Gastrocnemius medialis (tissue), 4 donors: ENCODE measurements around the gene SH3BP2. TPM values are rescaled to one million over a fixed set of nuclear protein-coding genes. Genes with fewer than 3 reads are reported as not detected.

Source experiments
- ATAC-seq, 2 donors: fragments of 150-250 bp; one replicate each; pipeline ENCODE4 v1.9.1; 2016
- DNase-seq, 2 donors: peaks; one replicate each; pipeline ENCODE4 v3.0.0-alpha.2; 2019
- H3K27ac ChIP-seq, 4 donors: fragments of 200-600 bp; sonication (generic); 1 replicate in 1 of 4; 2 replicates in 3 of 4; pipeline ENCODE4 v1.5.1; 2016 to 2018; ENCODE audit warnings: mild to moderate bottlenecking in 2 of 4, moderate library complexity in 1 of 4
- H3K27me3 ChIP-seq, 3 donors: fragments of 200-600 bp; sonication (generic) in 2 of 3; 1 replicate in 1 of 3; 2 replicates in 2 of 3; pipeline versions ENCODE4 v1.5.1 to v1.6.0; 2016 to 2019; ENCODE audit warnings: mild to moderate bottlenecking in 1 of 3, moderate library complexity in 1 of 3
- H3K36me3 ChIP-seq, 2 donors: fragments of 200-600 bp; sonication (generic) in 1 of 2; one replicate each; pipeline ENCODE4 v1.5.1; 2017 to 2018
- H3K4me1 ChIP-seq, 2 donors: fragments of 200-600 bp; sonication (generic) in 1 of 2; one replicate each; pipeline ENCODE4 v1.5.1; 2016 to 2017; ENCODE audit warnings: mild to moderate bottlenecking in 2 of 2
- H3K4me3 ChIP-seq, 4 donors: fragments of 200-600 bp; sonication (generic) in 3 of 4; 1 replicate in 1 of 4; 2 replicates in 3 of 4; pipeline ENCODE4 v1.5.1; 2016 to 2019; ENCODE audit warnings: mild to moderate bottlenecking in 2 of 4
- H3K9me3 ChIP-seq, 3 donors: fragments of 200-600 bp; sonication (generic) in 2 of 3; 1 replicate in 1 of 3; 2 replicates in 2 of 3; pipeline ENCODE4 v1.5.1; 2016 to 2019
- POLR2A ChIP-seq, 2 donors: fragments of 450-650 bp; IDR thresholded peaks; one replicate each; pipeline ENCODE4 v1.6.1; 2017; ENCODE audit warnings: antibody characterized with exemption in 2 of 2, mild to moderate bottlenecking in 2 of 2, moderate library complexity in 2 of 2
- in situ Hi-C, 4 donors: fragments of 200-750 bp; cut with MboI; loops; one replicate each; pipeline versions ENCODE4 v1.15.0 to v1.8.0; 2017; ENCODE audit warnings: low sequenced_read_pairs in 4 of 4
- intact Hi-C: fragments of 100-400 bp; cut with DNase I; formaldehyde crosslinking; loops from one replicate; pipeline ENCODE4 v1.15.1; 2023; ENCODE audit warnings: low total_unique reads
- total RNA-seq, 4 donors: library from RNA; depleted of rRNA; stranded (reverse); fragments of >200 nt; gene quantifications; one replicate each; pipeline versions ENCODE4 v1.1.0 to v1.2.3, GENCODE V29; 2016
- TF ChIP-seq, protein P1 (sequence below), 5 experiments: fragments of 450-650 bp in 3 of 5; fragments of 200-600 bp in 2 of 5; sonication (generic) in 2 of 5; IDR thresholded peaks in 4 of 5; conservative IDR thresholded peaks in 1 of 5; 1 replicate in 4 of 5; 2 replicates in 1 of 5; pipeline ENCODE4 v1.5.1; 2016 to 2019; ENCODE audit warnings: antibody characterized with exemption in 5 of 5, mild to moderate bottlenecking in 3 of 5, moderate library complexity in 3 of 5

Gene SH3BP2
- total RNA-seq, 4 donors from 2014 or later, result 4.8 to 21.5 (median 12.0) TPM

DNA sequence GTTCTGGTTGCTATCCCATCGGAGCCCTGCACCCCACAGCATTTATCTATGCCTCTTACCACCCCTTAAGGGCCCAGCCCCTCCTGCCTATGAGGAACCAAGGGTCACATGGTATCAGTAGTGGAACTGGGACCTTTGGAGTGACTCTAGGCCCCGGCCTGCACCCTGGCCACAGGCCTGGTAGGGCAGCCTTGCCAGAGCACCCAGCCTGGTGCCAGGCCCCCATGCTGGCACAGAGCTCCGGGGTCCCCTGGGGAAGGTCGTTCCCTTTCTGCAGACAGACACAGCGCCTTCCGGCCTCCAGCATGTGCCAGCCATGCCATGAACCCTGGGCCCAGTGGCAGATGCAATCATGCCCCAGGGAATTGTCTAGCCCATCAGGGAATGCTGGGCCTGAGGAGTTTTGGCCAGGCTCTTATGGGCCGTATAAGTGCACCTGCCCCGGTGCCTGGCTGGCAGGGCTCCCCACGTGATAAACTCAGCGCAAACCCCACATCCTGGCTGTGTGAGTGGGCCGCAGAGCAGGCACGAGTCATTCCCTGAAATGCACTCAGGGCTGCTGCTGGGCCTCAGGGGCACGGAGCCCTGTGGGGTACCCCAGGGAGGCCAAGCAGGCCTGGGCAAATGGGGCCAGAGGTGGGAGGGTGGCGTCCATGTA is 30.9 kb downstream of the SH3BP2 start:
- peaks cover 1 to 4% of the 10 kb centered on the region in 2 donors for H3K4me1 ChIP-seq
- H3K36me3 ChIP-seq, result peaks cover 0 to 38% of the 10 kb centered on the region in 2 donors
- intact Hi-C loops (no loop called here), in situ Hi-C loops (no loop called here)
- ATAC-seq (no peak), DNase-seq (no peak)
- no peak overlapping the region for H3K27ac ChIP-seq
- H3K27me3 ChIP-seq, result no peaks in the 10 kb centered on the region
- H3K9me3 ChIP-seq, result no peaks in the 10 kb centered on the region
- TF ChIP-seq, protein P1, sequence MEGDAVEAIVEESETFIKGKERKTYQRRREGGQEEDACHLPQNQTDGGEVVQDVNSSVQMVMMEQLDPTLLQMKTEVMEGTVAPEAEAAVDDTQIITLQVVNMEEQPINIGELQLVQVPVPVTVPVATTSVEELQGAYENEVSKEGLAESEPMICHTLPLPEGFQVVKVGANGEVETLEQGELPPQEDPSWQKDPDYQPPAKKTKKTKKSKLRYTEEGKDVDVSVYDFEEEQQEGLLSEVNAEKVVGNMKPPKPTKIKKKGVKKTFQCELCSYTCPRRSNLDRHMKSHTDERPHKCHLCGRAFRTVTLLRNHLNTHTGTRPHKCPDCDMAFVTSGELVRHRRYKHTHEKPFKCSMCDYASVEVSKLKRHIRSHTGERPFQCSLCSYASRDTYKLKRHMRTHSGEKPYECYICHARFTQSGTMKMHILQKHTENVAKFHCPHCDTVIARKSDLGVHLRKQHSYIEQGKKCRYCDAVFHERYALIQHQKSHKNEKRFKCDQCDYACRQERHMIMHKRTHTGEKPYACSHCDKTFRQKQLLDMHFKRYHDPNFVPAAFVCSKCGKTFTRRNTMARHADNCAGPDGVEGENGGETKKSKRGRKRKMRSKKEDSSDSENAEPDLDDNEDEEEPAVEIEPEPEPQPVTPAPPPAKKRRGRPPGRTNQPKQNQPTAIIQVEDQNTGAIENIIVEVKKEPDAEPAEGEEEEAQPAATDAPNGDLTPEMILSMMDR (IDR thresholded peaks at IDR 0.05 in 4 of 5, conservative IDR thresholded peaks at IDR 0.05 in 1 of 5), result no peak
- TF ChIP-seq POLR2A (IDR thresholded peaks at IDR 0.05), result no peak
- H3K4me3 ChIP-seq, result no peak overlapping the region

DNA sequence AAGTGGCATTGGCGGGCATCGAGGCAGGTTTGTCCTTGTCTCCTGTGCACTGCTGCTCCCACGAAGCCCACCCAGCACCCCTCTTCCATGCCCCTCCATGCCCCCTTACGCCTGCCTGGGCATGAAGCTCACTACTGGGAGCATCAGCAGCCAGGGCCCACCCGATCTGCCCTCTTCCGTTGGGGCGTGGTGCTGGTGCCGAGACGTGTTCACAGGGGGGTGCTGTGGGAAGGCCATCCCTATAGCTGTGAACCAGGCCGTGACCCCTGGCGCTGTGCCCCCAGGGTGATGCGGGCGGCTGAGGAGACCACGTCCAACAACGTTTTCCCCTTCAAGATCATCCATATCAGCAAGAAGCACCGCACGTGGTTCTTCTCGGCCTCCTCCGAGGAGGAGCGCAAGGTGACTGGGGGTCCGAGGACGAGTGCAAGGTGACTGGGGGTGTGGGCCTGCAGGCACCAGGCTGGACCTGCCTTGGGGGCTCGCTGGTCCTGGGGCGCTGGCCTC is 31.5 kb downstream of the SH3BP2 start:
- TF ChIP-seq, protein P1 (IDR thresholded peaks at IDR 0.05 in 4 of 5, conservative IDR thresholded peaks at IDR 0.05 in 1 of 5), result no peak
- TF ChIP-seq POLR2A (IDR thresholded peaks at IDR 0.05), result no peak
- ATAC-seq, result no peak
- H3K27me3 ChIP-seq, result no peaks in the 10 kb centered on the region
- H3K4me1 ChIP-seq, result no peaks in the 10 kb centered on the region
- intact Hi-C loops (no loop called here), in situ Hi-C loops (no loop called here)
- peak in 1 of 2 donors; percentile 6 for DNase-seq
- H3K27ac ChIP-seq, result no peak overlapping the region
- no peak overlapping the region for H3K4me3 ChIP-seq
- peaks cover 0 to 38% of the 10 kb centered on the region in 2 donors for H3K36me3 ChIP-seq
- no peaks in the 10 kb centered on the region for H3K9me3 ChIP-seq

DNA sequence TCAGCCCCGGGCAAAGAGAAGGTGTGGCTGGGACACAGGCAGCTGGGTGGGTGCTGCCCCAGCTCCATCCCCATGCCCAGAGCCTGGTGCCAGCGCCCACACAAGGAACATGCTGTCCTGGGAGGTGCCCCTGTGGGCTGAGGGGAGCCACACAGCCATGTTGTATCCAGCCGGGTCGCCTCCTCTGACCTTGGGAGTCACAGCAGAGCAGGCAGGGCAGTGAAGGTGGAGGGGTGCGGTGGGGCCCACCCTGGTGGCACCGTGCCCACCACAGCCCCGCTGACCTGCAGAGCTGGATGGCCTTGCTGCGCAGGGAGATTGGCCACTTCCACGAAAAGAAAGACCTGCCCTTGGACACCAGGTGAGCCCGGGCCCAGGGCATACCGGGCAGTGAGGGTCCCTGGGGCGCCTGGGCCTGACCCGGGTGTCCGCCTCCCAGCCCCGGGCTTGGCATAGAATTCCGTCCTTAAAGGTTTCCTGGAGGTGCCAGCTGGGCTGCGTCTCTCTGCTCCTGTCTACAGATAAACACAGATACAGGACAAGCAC is 32.0 kb downstream of the SH3BP2 start:
- Histone ChIP-seq H3K4me3 (no peak overlapping the region), H3K36me3 (peaks cover 0 to 38% of the 10 kb centered on the region in 2 donors), H3K9me3 (no peaks in the 10 kb centered on the region), H3K27me3 (no peaks in the 10 kb centered on the region), H3K4me1 (no peaks in the 10 kb centered on the region), H3K27ac (no peak overlapping the region)
- TF ChIP-seq, protein P1 (IDR thresholded peaks at IDR 0.05 in 4 of 5, conservative IDR thresholded peaks at IDR 0.05 in 1 of 5), result no peak
- no peak for TF ChIP-seq POLR2A (IDR thresholded peaks at IDR 0.05)
- ATAC-seq (no peak), DNase-seq (peak in 1 of 2 donors; percentile 9)
- intact Hi-C loops (no loop called here), in situ Hi-C loops (no loop called here)

DNA sequence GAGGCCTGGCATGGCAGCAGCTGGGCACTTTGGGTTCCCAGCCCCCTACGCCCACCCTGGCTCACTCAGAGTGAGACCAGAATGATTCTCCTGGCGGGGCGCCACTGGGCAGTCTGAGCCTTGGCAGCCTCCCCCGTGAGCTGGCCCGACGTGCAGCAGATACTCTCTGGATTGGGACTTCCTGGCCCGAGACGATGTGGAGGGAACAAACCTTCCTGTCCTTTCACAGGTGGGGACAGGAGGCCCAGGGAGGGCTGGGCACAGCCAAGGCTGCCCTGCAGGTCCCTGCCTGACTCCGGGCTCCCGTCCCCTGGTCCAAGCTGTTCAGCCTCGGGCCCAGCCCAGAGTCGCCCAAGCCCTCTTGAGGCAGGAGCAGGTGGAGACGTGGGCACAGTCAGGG is 32.9 kb downstream of the SH3BP2 start:
- peaks cover 0 to 38% of the 10 kb centered on the region in 2 donors for H3K36me3 ChIP-seq
- DNase-seq (peak in 1 of 2 donors; percentile 8), ATAC-seq (no peak)
- in situ Hi-C loops, result no loop called here
- no peaks in the 10 kb centered on the region for H3K9me3 ChIP-seq
- H3K27me3 ChIP-seq, result no peaks in the 10 kb centered on the region
- H3K27ac ChIP-seq, result no peak overlapping the region
- H3K4me1 ChIP-seq, result no peaks in the 10 kb centered on the region
- TF ChIP-seq, protein P1 (IDR thresholded peaks at IDR 0.05 in 4 of 5, conservative IDR thresholded peaks at IDR 0.05 in 1 of 5), result no peak
- no peak for TF ChIP-seq POLR2A (IDR thresholded peaks at IDR 0.05)
- no peak overlapping the region for H3K4me3 ChIP-seq
- intact Hi-C loops, result no loop called here
